ENCODE data around the gene S100A6.

GRCh38 chr1:153543736-153544135 lies 7.9 kb upstream of the S100A6 start:
- TF ChIP-seq CTCF (IDR thresholded peaks at IDR 0.05) (no peak), POLR2A (IDR thresholded peaks at IDR 0.05) (no peak)

All from lower leg skin (tissue), 3 donors.